Pons (tissue), 1 donor: ENCODE results near the gene CHN1.

ENCODE experiments used
- DNase-seq: peaks from one replicate; pipeline ENCODE4 v3.0.0-alpha.2; 2016; ENCODE audit warnings: low spot score

Gene CHN1, protein sequence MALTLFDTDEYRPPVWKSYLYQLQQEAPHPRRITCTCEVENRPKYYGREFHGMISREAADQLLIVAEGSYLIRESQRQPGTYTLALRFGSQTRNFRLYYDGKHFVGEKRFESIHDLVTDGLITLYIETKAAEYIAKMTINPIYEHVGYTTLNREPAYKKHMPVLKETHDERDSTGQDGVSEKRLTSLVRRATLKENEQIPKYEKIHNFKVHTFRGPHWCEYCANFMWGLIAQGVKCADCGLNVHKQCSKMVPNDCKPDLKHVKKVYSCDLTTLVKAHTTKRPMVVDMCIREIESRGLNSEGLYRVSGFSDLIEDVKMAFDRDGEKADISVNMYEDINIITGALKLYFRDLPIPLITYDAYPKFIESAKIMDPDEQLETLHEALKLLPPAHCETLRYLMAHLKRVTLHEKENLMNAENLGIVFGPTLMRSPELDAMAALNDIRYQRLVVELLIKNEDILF

DNA sequence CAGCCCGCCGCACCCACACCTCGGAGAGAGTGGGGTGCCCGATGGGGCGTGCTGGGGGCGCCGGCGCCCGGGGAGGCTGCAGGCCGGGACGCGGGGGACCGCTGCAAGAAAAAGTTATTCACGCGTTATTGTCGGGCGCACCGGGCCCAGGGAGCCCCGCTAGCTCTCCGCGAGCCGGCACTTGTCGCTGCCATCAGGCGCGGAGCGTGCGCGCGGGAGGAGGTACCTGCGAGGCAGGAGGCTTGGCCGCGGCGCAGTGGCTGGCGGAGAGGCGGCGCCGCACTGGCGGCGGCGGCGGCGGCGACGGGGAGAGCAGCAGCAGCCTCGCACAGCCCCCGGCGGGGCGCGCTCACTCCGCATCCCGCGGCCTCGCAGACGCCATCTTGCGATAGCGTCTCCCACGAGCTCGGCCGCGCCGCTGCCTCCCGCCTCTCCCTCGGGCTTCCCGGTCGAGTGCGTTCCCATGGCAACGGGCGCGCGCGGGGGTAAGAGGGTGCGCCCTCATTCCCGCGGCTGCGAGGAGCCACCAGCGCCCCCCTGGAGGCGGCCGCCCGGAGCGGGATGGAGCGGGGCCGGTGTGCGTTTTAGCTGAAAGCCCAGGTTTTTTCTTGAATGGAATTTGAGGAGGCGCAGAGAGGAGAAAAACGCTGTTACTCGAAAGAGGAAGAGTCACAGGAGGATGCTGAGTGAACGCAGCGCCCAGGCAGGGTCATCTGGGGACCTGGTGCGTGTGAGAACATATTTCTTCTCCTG is at the start of gene CHN1:
Gene CHN1 (minus strand): TSS at position 402 of the 753 bp plus-strand sequence. CDS start 469 bp downstream, outside the sequence.
- peak; percentile 75 for DNase-seq

DNA sequence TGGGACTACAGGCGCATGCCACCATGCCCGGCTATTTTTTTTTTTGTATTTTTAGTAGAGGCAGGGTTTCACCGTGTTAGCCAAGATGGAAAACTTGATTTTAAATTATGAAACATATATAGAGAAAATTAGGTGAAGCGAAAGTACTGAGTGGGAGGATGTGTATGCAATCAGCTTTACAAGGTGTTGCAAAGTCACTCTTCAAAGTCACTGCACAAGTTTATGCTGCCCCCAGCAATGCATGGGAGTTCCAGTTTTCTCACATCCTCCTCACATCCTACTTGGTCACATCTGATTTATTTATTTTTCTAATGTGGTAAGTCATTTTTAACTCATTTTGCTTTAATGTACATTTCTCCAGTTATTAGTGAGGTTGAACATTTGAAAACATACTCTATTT is 49.2 kb upstream of the CHN1 start:
- DNase-seq = no peak

DNA sequence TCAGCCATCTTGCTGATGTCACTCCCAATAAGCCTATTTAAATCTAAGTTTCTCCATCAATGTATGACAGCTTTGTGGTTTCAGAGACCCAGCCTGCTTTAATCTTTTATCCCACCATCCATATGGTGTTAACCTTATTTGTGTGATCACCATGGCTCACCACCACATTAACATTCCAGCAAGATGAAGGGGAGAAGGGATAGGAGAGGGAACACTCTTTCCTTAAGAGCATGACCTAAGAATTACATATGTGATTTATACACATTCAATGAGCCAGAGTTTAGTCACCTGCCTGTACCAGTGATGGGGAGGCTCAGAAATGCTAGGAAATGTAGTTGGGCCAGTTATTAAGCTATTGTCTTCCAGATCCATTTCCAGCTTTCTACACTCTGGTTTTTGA is 44.5 kb upstream of the CHN1 start:
- DNase-seq = no peak

DNA sequence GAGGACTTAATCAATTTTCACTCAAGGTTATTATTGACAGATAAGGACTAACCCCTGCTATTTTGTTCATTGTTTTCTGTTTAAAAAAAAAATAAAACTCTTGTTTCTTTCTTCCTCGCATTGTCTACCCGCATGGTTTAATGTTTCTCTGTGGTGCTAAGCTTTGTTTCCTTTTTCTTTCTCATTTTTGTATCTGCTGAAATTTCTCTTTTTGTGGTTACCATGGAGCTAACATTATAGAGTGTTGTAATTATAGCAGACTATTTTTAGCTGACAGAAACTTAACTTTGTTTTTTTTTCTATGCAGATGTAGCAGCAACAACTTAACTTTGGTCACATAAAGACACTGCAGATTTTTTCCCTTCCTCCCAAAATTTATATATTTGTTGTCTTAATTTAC is 43.1 kb upstream of the CHN1 start:
- DNase-seq = no peak

DNA sequence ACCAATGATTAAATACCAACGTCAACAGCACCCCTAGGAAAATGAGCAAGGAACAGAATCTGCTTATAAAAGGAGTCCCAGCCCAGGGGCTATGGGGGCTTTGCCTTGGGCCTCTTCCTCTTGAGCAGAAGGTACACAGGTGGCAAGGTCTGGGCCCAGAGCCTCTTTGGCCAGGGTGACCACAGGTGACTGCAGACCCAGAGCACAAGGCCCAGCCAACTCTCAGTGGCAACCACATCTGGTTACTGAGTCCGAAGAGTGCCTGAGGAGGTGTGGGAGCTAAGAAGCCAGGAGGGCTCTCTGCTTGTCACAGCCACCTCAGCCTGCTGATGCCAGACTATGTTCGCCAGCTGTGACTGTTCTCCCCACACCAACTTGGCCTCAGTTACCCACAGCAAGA is 34.3 kb upstream of the CHN1 start:
- DNase-seq = no peak

DNA sequence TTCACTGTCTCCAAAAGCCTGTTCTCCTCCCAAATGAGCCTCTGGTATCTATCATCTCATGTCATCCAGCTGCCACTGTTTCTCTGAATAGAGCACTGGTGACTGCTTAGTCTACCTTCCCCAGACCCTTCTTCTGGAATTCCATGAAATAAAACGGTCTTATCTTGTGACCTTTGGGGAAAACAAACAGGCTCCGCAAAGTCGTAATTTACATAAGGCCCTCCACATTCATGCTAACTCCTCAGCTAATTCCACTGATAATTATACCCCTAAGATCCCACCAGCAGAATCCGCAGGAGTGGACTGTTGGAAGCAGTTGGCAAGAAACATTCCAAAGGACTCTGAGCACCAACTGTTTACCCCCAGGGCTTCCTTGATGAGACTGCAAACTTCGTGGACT is 33.9 kb upstream of the CHN1 start:
- DNase-seq = no peak

DNA sequence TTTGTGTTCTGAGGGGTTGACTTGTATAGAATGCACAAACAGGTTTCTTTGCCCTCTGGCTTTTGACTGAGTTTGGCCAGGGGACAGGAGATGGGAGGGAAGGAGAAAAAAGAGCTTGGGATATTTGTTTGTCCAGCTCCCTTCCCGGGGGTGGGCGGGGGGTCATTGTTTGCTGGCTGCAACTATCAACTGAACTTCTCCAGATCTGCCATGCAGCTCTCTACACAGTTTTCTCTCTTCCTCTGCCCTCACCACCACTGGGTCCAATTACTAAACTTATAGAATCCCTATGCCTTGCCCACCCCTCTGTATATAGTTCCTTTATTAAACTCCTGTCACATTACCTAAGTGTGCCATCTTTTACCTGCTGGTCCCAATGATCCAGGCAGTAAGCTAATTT is 32.8 kb upstream of the CHN1 start:
- DNase-seq = no peak

DNA sequence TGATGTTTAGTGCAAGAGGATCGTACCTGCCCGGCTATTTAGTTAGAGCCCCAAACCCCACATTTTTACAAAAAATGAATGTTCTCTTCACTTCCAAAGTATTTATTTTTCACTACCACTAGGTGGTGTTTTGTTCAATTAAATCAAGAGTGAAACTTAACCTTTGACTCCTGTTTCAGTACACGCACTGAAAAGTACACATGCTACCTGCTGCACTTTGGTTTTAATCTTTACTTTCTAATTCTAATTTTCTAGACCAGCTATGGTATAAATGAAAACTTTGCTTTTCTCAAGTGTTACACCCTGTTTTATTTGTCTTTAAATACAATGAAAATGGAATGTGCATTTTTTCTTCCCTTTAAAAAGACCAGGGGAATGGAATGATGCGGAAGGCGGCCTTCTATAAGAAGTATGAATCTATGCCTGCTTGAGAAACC is 31.4 kb upstream of the CHN1 start:
- DNase-seq = peak; percentile 28

DNA sequence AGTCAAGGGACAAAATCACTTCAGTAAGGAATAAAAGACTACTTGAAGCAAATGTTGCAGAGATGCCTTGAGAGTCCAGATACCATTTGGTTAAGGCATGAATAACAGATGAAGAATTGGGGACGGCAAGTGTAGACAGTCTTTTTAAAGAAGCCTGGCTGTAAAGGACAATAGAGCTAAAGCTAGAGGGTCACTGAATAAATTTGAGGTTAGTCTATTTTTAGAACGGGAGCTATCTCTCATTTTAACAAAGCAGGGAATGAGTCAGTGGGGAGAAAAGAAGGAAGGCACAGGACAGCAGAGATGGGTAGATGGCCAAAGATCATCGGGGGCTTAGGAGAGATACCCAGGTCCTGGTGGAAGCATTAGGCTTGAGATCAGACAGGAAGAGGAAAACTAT is 30.6 kb upstream of the CHN1 start:
- no peak for DNase-seq

DNA sequence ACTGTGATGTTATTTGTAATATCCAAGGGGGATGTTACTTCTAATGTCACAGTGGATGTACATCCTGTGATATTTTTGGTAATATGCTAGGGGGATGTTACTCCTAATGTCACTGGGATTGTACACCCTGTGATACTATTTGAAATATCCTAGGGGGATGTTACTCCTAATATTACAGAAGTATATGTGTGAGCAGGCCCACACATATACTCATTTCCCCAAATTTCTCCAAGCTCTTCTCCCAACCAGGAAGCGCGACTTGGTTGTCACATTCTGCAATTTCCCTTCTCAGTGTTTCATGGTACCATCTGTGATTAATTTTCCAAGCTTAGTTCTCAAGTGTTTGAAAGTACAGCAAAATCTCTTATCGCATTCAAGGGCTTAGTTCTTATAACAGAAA is 29.5 kb upstream of the CHN1 start:
- no peak for DNase-seq

DNA sequence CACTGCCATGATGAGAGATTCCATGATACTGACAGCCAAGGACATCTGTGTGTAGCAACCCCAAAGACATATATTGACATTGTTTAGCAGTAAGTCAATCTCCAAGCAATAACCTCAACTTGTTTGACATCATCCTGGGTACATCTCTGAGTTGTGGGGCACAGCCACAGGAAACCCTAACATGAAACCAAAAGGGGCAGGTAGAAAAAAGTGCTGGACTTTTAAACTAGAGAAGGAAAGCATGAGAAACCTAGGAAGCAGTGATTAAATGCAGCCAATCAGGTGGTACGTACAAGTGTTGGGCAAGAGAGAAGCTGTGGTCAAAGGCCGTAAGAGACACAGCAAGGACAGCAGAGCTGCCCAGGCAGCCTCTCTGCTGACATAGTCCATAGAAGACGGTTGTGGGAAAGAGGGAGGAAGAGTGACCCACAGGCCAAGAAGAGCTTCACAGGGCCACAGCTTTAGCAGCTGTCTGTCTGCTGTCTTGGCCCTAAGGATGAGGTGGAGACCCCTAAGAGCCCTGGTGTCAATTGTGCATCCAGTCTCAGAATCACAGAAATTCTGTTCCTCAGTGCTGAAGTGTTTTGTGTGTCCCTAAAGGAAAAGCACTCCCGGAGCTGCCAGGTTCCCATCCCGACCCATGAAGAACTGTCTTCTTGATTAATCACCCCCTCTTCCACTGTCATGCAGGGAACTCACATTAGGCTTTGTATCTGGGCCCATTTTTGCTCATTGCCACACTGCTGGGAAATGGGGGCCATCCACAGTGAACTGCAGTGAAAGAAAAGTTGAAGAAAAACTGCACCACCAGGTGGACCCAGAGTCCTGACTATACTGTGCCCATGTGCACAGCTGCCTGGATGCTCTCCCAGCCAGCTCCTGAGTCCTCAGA is 25.4 kb upstream of the CHN1 start:
- DNase-seq = no peak

DNA sequence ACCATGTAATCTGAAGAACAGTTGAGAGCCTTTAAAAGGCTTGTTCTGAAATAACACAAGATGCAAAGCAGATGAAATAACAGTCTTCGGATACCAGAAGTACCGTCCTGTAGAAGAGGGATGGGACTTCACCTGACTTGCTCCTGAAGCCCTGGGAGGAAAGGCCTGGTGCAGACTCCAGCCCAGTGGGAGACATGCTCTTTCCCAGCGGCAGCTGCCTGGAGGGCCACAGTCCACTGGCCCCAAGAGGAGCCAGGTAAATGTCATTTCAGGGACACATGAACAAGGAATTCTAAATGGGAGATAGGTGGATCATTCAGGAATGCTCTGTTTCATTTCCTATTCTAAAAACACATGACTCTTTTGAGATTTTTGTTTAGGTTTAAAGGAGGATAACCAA is 22.6 kb upstream of the CHN1 start:
- DNase-seq = no peak

DNA sequence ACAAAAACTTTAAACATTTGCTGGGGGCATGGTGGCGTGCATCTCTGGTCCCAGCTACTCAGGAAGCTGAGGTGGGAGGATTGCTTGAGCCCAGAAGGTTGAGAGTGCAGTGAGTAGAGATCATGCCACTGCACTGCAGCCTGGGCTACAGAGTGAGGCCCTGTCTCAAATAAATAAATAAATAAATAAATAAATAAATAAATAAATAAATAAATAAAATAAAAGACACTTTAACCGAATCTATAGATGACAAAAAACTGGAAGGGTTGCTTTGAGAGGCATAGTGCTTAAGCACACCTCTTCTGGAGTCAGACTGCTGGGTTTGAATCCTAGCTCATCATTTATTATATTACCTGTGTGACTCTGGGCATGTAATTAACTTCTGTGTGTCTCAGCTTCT is 21.2 kb upstream of the CHN1 start:
- no peak for DNase-seq

DNA sequence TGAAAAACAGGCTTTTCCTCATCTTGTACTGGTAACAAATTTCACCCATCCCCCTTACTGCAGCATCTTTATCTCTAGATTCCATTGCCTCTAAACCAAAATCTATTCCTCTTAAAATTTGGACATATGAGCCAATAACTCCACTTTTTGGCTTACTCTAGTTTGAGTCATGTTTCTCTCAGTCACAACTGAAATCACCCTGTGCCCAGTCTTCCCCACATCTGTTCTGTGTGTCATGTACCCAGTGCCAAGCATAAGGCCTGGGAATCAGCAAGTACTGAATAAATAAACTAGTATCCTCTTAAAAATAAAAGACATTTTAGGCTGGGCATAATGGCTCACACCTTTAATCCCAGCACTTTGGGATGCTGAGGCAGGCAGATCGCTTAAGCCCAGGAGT is 20.8 kb upstream of the CHN1 start:
- no peak for DNase-seq

DNA sequence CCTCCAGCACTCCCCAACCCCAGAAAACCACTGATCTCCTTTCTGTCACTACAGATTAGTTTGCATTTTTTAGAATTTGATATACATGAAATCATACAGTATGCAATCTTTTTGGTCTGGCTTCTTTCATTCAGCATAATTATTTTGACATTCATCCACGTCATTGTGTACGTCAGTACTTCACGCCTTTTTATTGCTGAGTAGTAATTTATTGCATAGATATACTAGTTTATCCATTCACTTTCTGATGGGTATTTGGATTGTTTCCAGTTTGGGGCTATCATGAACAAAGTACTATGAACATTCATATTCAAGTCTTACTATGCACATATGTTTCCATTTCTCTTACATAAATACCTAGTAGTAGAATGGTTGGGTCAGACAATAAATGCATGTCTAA is 20.1 kb upstream of the CHN1 start:
- DNase-seq = no peak

DNA sequence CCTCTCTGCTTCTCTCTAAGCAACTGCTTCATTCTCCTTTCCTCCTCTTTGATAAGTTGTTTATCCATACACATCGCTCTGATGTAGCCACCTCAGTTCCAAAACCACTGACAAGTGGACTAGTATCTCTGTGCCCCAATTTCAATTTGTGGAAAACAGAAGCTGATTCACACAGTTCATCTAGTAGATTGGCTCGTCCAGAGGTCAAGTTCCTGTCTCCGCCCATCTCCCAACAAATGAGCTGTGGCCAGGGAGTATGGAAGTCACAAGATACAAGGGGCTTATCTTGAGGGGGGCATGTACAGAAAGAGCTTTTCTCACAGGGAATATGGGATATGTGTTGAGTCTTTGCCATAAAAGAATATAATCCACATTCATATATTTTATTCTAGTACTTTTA is 17.7 kb upstream of the CHN1 start:
- DNase-seq = no peak

DNA sequence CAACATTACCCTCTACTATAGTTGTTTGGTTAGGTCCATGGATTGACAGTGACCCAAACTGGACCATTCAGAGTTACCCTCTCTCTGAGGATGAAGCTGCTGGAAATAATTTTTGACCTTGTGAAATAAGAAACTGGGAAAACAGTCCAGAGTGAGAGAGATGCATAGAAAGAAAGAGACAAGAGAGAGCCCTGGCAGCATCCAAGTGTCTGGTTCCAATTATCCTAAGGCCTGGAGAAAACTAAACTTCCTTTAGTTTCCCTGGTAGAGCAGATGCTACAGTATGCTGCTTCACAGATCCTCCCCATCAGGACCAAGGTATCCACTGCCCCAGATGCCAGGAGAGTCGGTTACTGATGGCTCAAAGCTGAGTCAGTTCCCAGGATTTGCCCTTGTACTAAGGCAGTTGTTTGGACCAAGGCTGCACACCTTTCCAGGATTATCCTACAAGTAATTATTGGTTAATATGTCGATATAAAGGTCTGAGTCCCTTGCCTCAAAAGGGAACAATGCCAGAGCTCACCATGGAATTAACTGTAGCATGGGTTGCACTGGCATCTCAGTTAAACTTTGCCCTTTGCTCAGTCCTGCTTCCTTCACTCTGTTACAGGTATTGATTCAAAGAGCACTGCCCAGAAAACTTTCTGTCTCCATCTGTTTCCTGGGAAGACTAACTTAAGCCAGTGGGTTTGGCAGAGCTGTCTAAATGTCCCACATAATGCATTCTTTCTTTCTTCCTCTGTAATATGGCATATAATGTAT is 14.6 kb upstream of the CHN1 start:
- no peak for DNase-seq

DNA sequence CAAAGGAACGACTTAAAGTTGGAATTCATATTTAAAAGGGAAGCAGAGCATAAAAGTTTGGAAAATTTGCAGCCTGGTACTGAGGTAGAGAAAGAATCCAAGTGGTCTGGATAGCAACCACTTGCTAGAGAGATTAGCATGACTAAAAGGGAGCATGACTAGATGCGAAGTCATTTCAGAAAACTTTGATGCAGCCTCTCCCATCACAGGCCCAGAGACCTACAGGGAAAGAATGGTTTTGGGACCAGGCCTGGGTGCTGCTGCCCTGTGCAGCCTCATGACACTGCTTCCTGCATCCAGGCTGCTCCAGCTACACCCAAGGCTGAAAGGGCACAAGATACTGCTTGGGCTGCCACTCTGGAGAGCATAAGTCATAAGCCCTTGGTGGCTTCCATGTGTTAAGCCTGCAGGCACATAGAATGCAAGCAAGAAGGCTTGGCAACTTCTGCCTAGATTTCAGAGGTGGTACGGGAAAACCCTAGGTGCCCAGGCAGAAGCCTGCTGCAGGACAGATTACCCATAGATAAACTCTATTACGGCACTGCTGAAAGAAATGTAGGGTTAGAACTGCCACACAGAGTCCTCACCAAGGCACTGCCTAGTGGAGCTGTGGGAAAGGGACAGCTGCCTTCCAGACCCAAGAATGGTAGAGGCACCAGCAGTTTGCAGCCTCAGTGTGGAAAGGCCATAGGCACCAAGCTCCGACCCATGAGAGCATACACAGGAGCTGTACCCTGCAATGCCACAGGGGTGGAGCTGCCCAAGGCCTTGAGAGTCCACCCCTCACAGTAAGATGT is 12.6 kb upstream of the CHN1 start:
- no peak for DNase-seq

DNA sequence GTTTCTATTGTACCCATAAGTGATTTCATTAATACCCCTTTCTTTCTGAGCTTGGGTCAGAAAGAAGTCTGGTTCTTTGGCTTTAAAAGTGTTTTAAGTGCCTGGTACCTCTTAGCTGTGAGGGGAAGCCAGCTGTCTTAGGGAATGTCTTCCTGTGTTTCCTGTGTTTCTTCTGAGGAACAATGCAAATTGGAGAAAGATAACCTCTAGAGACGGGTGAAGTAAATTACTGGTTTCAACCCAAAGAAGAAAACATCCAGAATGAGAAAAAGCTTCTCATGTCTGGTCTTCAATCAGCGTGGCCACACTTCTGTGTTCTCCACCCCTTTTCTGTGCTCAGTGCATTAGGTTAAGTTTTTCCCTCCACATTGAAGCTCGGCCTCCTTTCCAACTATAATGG is 10.2 kb upstream of the CHN1 start:
- DNase-seq = no peak

DNA sequence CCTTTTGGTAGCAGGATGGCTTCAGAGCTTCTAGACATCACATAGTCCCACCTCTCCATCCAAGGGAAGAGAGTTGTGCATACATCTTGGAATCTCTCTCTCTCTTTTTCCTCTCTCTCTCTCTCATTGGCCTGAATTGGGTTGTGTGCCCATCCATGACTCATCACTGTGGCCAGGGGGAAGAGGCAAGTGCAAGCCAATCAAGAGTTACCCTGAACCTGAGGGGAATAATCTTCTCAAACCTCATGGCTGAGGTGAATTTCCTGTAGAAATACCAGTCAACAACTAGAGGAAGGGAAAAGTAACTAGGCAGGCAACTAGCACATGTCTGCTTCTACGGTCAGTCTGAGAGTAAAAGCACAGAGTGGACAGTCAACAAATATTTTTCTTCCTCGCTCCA is 7.3 kb upstream of the CHN1 start:
- DNase-seq = no peak

DNA sequence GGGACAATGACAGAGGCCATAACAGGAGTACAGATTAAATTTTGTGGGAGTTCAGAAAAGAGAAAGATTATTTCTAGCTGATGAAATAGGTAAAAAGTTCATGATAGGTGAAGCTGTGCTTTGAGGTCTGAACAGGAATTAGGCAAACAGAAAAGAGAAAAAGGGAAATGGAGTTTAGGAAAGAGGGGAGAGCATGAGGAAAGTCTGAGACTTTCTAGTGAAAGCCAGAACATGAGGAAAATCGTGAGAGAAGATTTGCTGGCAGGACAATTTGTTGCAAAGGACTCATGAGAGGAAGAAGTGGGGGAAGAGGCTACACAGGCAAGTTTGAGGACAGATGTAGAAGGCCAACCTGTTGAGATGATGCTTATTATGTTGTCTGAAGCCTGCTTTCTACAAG is 6.3 kb upstream of the CHN1 start:
- DNase-seq = no peak
